Retinal pigment epithelial cell (primary cell): Measurements from ENCODE around the gene ANAPC13.

Experiments used
- DNase-seq: peaks from one replicate; pipeline ENCODE4 v3.0.0-alpha.2; 2010; ENCODE audit warnings: low read depth
- H3K4me3 ChIP-seq: 2 replicates; pipeline ENCODE4 v1.5.1; 2011; ENCODE audit warnings: mild to moderate bottlenecking, low read length, control low read depth, moderate library complexity
- CTCF ChIP-seq: conservative IDR thresholded peaks from 2 replicates; pipeline ENCODE4 v1.5.1; 2011; ENCODE audit warnings: low read depth, low read length, control low read depth, inconsistent platforms

The ANAPC13 gene

GRCh38 chr3:134503266-134503665, 17.5 kb upstream of the ANAPC13 start:
- no peak overlapping the region for H3K4me3 ChIP-seq
- no peak for TF ChIP-seq CTCF
- no peak for DNase-seq

GRCh38 chr3:134496471-134497071, 10.8 kb upstream of the ANAPC13 start:
- TF ChIP-seq CTCF = no peak
- no peak for DNase-seq
- H3K4me3 ChIP-seq = no peak overlapping the region

- no peak for TF ChIP-seq CTCF
- no peak overlapping the region for H3K4me3 ChIP-seq
- DNase-seq = no peak
Measured at GRCh38 chr3:134495980-134496379, 10.2 kb upstream of the ANAPC13 start.

GRCh38 chr3:134494495-134494894, 8.7 kb upstream of the ANAPC13 start:
- no peak overlapping the region for H3K4me3 ChIP-seq
- DNase-seq = no peak
- TF ChIP-seq CTCF = no peak

GRCh38 chr3:134487406-134487805, 1.6 kb upstream of the ANAPC13 start:
- no peak for DNase-seq
- H3K4me3 ChIP-seq = peak overlapping the region; percentile 84

GRCh38 chr3:134486577-134487041, 824 bp upstream of the ANAPC13 start:
- H3K4me3 ChIP-seq = peak overlapping the region; percentile 84
- no peak for TF ChIP-seq CTCF
- DNase-seq = no peak

More at GRCh38 chr3:134487406-134487805, 1.6 kb upstream of the ANAPC13 start:
- TF ChIP-seq CTCF = no peak

GRCh38 chr3:134485075-134485717, 589 bp downstream of the ANAPC13 start:
- no peak for TF ChIP-seq CTCF
- H3K4me3 ChIP-seq = peak overlapping the region; percentile 84
- no peak for DNase-seq
